HEK293 (cell line): Measurements from ENCODE around the gene ZMYM1.

Experiments
- ATF2 ChIP-seq: fragments of 450-650 bp; formaldehyde crosslinking; IDR thresholded peaks from 2 replicates; pipeline ENCODE4 v1.5.1; 2016; ENCODE audit warnings: missing biosample characterization, missing genetic modification characterization, low read depth
- CTCF ChIP-seq: fragments of 450-650 bp; formaldehyde crosslinking; IDR thresholded peaks from 2 replicates; pipeline ENCODE4 v1.5.1; 2016; ENCODE audit warnings: missing biosample characterization, missing genetic modification characterization
- PATZ1 ChIP-seq: fragments of 450-650 bp; formaldehyde crosslinking; IDR thresholded peaks from 2 replicates; pipeline ENCODE4 v1.5.1; 2016; ENCODE audit warnings: missing biosample characterization, missing genetic modification characterization
- PBX3 ChIP-seq: sonication (generic); formaldehyde crosslinking; IDR thresholded peaks from 2 replicates; pipeline ENCODE4 v1.8.1; 2022; ENCODE audit warnings: mild to moderate bottlenecking, moderate library complexity, missing genetic modification reagents
- REST ChIP-seq: fragments of 450-650 bp; formaldehyde crosslinking; IDR thresholded peaks from 2 replicates; pipeline ENCODE4 v1.5.1; 2016; ENCODE audit warnings: missing biosample characterization, missing genetic modification characterization
- TSHZ1 ChIP-seq: fragments of 450-650 bp; formaldehyde crosslinking; IDR thresholded peaks from 2 replicates; pipeline ENCODE4 v1.5.1; 2016; ENCODE audit warnings: missing biosample characterization, missing genetic modification characterization, borderline replicate concordance
- ZBTB10 ChIP-seq: fragments of 450-650 bp; formaldehyde crosslinking; IDR thresholded peaks from 2 replicates; pipeline ENCODE4 v1.5.1; 2016; ENCODE audit warnings: missing biosample characterization, missing genetic modification characterization
- ZNF18 ChIP-seq: fragments of 450-650 bp; formaldehyde crosslinking; IDR thresholded peaks from 2 replicates; pipeline ENCODE4 v1.5.1; 2016; ENCODE audit warnings: missing biosample characterization, missing genetic modification characterization
- ZNF24 ChIP-seq: fragments of 450-650 bp; formaldehyde crosslinking; IDR thresholded peaks from 2 replicates; pipeline ENCODE4 v1.5.1; 2016; ENCODE audit warnings: missing biosample characterization, missing genetic modification characterization
- ZNF311 ChIP-seq: fragments of 450-650 bp; formaldehyde crosslinking; IDR thresholded peaks from 2 replicates; pipeline ENCODE4 v1.5.1; 2017; ENCODE audit warnings: missing biosample characterization, missing genetic modification characterization, borderline replicate concordance
- ZNF488 ChIP-seq: fragments of 450-650 bp; formaldehyde crosslinking; IDR thresholded peaks from 2 replicates; pipeline ENCODE4 v1.5.1; 2016; ENCODE audit warnings: missing biosample characterization, missing genetic modification characterization
- ZNF707 ChIP-seq: fragments of 450-650 bp; formaldehyde crosslinking; IDR thresholded peaks from 2 replicates; pipeline ENCODE4 v1.5.1; 2016; ENCODE audit warnings: missing biosample characterization, missing genetic modification characterization
- ZNF747 ChIP-seq: fragments of 450-650 bp; formaldehyde crosslinking; IDR thresholded peaks from 2 replicates; pipeline ENCODE4 v1.5.1; 2016; ENCODE audit warnings: missing biosample characterization, missing genetic modification characterization
- ZNF777 ChIP-seq: fragments of 450-650 bp; formaldehyde crosslinking; IDR thresholded peaks from 2 replicates; pipeline ENCODE4 v1.5.1; 2017; ENCODE audit warnings: missing biosample characterization, missing genetic modification characterization, borderline replicate concordance

- TF ChIP-seq CTCF (tag by site-specific recombination), result no peak
- TF ChIP-seq ZNF747, result no peak
- no peak for TF ChIP-seq ATF2 (tag by site-specific recombination)
- TF ChIP-seq ZBTB10, result no peak
- no peak for TF ChIP-seq ZNF707
- no peak for TF ChIP-seq PBX3
- no peak for TF ChIP-seq TSHZ1 (tag by site-specific recombination)
- no peak for TF ChIP-seq REST (tag by site-specific recombination)
- no peak for TF ChIP-seq ZNF24
- TF ChIP-seq ZNF311, result no peak
- no peak for TF ChIP-seq ZNF488 (tag by site-specific recombination)
- TF ChIP-seq ZNF18 (tag by site-specific recombination), result no peak
- no peak for TF ChIP-seq PATZ1 (tag by site-specific recombination)
- no peak for TF ChIP-seq ZNF777 (tag by site-specific recombination)
Observed at GRCh38 chr1:35151220-35151619, 72.0 kb downstream of the ZMYM1 start.
